ENCODE measurements around the gene INKA2.

DNA sequence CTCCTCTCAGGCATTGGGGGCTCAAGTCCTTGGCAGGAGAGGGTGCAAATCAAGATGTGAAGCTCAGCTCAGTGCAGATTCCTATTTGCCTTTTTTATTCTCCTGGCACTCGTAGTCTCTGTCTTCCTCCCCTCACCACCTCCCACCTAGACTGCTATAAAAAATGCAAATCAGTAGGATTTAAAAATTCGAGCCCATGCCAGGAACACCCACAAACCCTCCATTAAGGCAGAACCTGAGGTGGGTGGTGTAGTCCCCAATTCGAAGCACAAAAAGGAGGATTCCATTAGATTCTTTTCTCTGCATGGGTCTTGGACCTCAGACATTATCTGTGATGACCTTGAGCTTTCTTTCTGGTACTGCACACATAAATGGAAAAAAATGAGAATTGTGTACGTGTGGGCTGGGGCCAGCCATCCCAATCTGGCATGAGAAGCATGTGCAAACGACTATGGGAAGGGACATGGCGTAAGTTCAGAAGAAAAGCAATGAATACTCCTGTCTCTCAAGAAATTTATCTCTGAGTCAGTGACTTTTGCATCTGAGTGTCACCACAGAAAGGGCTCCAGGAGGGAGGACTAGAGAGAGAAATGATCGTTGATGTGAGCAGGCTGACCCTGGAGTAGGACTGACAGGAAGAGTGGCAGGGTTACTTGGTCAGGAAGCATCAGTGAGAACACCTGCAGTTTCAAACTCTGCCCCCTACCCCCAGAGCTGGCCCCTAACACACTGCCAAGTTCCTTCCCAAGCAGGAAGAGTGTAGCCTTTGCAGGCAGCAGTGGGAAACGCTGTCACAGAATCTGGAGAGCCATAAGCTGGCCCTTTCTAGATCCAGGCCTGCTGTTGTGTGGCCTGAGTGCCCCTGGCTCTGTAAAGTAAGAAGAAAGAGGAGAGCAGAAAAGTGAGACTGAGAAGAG lies 1.7 kb downstream of the INKA2 start:
- TF ChIP-seq, protein P1, sequence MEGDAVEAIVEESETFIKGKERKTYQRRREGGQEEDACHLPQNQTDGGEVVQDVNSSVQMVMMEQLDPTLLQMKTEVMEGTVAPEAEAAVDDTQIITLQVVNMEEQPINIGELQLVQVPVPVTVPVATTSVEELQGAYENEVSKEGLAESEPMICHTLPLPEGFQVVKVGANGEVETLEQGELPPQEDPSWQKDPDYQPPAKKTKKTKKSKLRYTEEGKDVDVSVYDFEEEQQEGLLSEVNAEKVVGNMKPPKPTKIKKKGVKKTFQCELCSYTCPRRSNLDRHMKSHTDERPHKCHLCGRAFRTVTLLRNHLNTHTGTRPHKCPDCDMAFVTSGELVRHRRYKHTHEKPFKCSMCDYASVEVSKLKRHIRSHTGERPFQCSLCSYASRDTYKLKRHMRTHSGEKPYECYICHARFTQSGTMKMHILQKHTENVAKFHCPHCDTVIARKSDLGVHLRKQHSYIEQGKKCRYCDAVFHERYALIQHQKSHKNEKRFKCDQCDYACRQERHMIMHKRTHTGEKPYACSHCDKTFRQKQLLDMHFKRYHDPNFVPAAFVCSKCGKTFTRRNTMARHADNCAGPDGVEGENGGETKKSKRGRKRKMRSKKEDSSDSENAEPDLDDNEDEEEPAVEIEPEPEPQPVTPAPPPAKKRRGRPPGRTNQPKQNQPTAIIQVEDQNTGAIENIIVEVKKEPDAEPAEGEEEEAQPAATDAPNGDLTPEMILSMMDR (IDR thresholded peaks at IDR 0.05; ENCODE audit: low read length), result no peak
- TF ChIP-seq EZH2 (optimal IDR thresholded peaks at IDR 0.05; ENCODE audit: low read depth, low read length) (no peak), EZH2phosphoT487 (IDR thresholded peaks at IDR 0.05; ENCODE audit: low read length) (no peak)

All from MM.1S (cell line).